Ovary (tissue), 3 donors: ENCODE data around the gene TBC1D8.

ENCODE experiments used
- POLR2A ChIP-seq: fragments of 450-650 bp; IDR thresholded peaks from one replicate; pipeline ENCODE4 v1.6.1; 2017; ENCODE audit warnings: antibody characterized with exemption, mild to moderate bottlenecking, moderate library complexity
- TF ChIP-seq, protein P1 (sequence below), 3 donors: fragments of 450-650 bp in 2 of 3; fragments of 200-600 bp in 1 of 3; IDR thresholded peaks; one replicate each; pipeline versions ENCODE4 v1.5.1 to v1.8.0; 2016 to 2022; ENCODE audit warnings: antibody characterized with exemption in 3 of 3, mild to moderate bottlenecking in 1 of 3
- donor health status: DM: no; HTN: no; CAD: no.

DNA sequence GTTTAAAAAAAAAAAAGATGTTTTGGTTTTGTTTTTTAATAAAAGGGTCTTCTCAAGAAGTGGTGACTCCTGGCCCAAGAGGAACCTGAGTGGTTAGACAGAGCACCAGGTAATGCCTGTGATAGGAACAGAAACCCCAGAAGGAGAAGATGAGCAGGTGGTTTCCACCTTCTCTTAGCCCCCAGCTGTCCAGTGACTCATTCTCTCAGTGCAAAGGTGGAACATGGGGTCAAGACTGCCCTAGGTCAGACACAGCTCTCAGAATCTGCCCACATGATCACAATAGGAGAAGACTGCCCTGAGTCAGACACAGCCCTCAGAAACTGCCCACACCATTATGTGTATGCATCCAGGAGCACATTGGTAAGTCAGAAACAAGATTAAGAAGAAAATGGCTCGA, 61.8 kb downstream of the TBC1D8 start:
- TF ChIP-seq POLR2A, result no peak
- TF ChIP-seq, protein P1, sequence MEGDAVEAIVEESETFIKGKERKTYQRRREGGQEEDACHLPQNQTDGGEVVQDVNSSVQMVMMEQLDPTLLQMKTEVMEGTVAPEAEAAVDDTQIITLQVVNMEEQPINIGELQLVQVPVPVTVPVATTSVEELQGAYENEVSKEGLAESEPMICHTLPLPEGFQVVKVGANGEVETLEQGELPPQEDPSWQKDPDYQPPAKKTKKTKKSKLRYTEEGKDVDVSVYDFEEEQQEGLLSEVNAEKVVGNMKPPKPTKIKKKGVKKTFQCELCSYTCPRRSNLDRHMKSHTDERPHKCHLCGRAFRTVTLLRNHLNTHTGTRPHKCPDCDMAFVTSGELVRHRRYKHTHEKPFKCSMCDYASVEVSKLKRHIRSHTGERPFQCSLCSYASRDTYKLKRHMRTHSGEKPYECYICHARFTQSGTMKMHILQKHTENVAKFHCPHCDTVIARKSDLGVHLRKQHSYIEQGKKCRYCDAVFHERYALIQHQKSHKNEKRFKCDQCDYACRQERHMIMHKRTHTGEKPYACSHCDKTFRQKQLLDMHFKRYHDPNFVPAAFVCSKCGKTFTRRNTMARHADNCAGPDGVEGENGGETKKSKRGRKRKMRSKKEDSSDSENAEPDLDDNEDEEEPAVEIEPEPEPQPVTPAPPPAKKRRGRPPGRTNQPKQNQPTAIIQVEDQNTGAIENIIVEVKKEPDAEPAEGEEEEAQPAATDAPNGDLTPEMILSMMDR (IDR thresholded peaks at IDR 0.05), result no peak
